ENCODE results near the gene MICAL1. TPM values are rescaled to one million over a fixed set of nuclear protein-coding genes. Genes with fewer than 3 reads are reported as not detected.

Gene MICAL1, protein sequence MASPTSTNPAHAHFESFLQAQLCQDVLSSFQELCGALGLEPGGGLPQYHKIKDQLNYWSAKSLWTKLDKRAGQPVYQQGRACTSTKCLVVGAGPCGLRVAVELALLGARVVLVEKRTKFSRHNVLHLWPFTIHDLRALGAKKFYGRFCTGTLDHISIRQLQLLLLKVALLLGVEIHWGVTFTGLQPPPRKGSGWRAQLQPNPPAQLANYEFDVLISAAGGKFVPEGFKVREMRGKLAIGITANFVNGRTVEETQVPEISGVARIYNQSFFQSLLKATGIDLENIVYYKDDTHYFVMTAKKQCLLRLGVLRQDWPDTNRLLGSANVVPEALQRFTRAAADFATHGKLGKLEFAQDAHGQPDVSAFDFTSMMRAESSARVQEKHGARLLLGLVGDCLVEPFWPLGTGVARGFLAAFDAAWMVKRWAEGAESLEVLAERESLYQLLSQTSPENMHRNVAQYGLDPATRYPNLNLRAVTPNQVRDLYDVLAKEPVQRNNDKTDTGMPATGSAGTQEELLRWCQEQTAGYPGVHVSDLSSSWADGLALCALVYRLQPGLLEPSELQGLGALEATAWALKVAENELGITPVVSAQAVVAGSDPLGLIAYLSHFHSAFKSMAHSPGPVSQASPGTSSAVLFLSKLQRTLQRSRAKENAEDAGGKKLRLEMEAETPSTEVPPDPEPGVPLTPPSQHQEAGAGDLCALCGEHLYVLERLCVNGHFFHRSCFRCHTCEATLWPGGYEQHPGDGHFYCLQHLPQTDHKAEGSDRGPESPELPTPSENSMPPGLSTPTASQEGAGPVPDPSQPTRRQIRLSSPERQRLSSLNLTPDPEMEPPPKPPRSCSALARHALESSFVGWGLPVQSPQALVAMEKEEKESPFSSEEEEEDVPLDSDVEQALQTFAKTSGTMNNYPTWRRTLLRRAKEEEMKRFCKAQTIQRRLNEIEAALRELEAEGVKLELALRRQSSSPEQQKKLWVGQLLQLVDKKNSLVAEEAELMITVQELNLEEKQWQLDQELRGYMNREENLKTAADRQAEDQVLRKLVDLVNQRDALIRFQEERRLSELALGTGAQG
- 66.7 TPM for polyA plus RNA-seq (2013)

DNA sequence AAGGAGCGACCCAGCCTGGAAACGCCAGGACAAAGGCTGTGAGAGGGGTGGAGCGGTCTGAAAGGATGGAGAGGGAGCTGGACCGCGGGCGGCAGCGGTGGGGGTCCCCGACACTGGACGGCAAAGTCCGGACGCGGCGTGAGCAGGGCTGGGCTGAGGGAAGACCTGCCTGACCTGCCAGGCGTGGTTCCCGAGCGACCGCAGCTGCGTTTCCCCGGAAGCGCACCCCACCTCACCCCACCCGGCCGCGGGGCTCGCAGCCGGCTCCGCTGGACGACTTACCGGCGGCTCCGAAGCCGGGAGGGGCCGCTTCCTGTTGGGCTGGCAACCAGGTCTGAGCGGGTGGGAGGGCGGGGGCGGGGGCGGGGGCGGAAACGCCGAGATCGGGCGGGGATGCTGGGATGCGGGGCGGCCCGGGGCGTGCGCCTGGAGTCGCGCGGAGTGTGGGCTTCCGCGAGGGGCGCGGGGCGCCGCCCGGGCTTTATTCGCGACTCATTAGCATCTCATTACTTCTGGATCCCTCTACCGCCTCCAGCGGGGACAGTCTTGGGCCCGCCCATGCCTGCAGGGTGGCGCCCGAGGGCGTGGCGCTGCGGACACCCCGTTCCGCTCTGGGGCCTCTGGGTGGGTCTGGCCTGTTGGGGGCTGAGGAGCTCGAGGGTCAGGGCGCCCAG, at the start of gene MICAL1:
Gene MICAL1, minus strand, starts transcription at position 336 of the 674 bp plus-strand sequence. CDS start 1,576 bp downstream, outside the sequence.
- no peaks in the 10 kb centered on the region for H3K27me3 ChIP-seq (replicated peaks in 2 of 5; ENCODE audit: control insufficient read depth in 4 of 5, insufficient read depth in 5 of 5, low read length in 4 of 5)
- CTCF ChIA-PET = interaction anchor here (0.6 to 9.8 kb wide), 7 partner anchors 9 to 70 kb away, joined by 3 to 125 read pairs (median 6); partner anchors contain the start of genes PPIL6, SMPD2 and ZBTB24
- peak within 1 kb of the TSS; percentile 75 to 86 for H3K27ac ChIP-seq (ENCODE audit: insufficient read depth in 1 of 2, low read depth in 1 of 2, low read length in 2 of 2, poor library complexity in 1 of 2, severe bottlenecking in 2 of 2)
- no peaks in the 10 kb centered on the region for H3K9me3 ChIP-seq (ENCODE audit: control extremely low read depth in 1 of 5, control insufficient read depth in 4 of 5, insufficient read depth in 2 of 5, low read depth in 1 of 5, low read length in 4 of 5)
- 0% methylated on average over 38 of the region's 70 CpGs for WGBS (ENCODE audit: insufficient coverage)
- peak within 1 kb of the TSS; percentile 83 to 97 (median 88) for H3K4me3 ChIP-seq (ENCODE audit: control insufficient read depth in 1 of 7, extremely low read depth in 1 of 7, insufficient read depth in 4 of 7, low read depth in 2 of 7, low read length in 6 of 7)
- POLR2A ChIA-PET = interaction anchor here (0.7 to 3.0 kb wide), 3 partner anchors 9 to 27 kb away, joined by 3 to 29 read pairs (median 5); partner anchors contain the start of genes PPIL6, SMPD2 and ZBTB24
- peak; percentile 88 to 94 (median 92) for DNase-seq
- peaks cover 2 to 25% (median 16%) of the 10 kb centered on the region in 4 experiments for H3K36me3 ChIP-seq (ENCODE audit: control insufficient read depth in 4 of 4, insufficient read depth in 4 of 4, low read length in 3 of 4)
- peaks cover 8 to 55% (median 39%) of the 10 kb centered on the region in 4 experiments for H3K4me1 ChIP-seq (ENCODE audit: control extremely low read depth in 1 of 4, control insufficient read depth in 4 of 4, insufficient read depth in 4 of 4, low read length in 3 of 4)

DNA sequence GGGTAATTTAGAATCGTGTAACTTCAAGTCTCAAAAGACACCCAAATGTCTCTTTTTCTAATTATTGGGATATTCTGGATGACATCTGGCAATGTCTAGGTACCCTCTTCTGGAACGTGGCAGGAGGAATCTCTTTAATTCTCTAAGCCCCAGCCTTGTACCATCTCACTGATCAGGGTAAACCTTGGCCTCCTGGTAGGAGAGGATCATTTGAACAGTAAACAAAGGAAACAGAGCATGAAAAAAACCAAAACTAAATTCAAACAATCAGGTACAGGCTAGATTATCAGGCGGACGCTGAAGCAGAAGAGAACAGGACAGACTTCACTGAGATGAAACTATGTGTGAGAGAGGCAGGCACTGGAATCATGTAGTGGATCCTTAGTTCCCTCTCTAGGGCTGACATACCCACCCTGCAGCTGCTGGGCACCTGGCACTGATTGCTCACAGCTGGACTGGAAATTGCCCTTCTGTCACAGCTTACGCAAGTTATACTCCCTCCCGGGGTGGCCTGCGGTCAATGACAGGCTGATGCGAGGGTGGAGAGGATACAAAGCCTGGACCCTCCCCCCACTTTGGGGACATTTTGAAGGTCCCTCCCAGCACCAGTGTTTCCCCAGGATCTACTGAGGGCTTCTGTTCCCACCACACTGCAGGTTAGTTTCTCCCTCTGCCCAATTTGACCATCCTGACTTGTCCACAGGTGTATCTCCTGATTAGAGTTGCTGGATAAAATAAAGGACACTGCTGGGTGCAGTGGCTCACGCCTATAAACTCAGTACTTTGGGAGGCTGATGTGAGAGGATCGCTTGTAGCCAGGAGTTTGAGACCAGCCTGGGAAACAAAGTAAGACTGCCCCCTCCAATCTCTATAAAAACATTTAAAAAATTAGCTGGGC, 48.0 kb upstream of the MICAL1 start:
- no peak overlapping the region for H3K27ac ChIP-seq (ENCODE audit: insufficient read depth in 1 of 2, low read depth in 1 of 2, low read length in 2 of 2, poor library complexity in 1 of 2, severe bottlenecking in 2 of 2)
- POLR2A ChIA-PET = no interaction called here
- CTCF ChIA-PET = interaction anchor here (0.7 kb wide), 1 partner anchor 555 kb away, joined by 3 read pairs; no protein-coding TSS in a partner anchor

DNA sequence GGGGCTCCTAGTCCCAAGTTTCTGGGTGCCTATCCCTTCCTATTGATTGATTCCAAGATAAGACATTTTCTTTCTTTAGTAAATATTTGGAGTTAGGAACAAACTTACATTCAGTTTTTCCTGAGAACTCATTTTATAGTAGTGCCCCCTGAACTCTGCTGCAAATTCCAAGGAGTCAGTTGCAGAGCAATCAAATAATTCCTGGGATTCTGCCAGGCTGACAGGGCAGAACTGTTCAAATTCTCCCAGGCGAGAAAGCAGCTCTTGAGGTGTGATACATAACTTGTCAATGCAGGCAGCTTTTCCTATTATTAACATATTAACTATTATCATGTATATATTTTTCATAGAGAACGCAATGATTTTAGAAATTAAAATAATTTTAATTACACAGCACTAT, 43.4 kb upstream of the MICAL1 start:
- DNase-seq = no peak
- H3K36me3 ChIP-seq (ENCODE audit: control insufficient read depth in 4 of 4, insufficient read depth in 4 of 4, low read length in 3 of 4) = no peaks in the 10 kb centered on the region
- WGBS (ENCODE audit: insufficient coverage) = no CpG with 5 or more reads among the region's 2 CpGs
- no peak overlapping the region for H3K4me3 ChIP-seq (ENCODE audit: control insufficient read depth in 1 of 7, extremely low read depth in 1 of 7, insufficient read depth in 4 of 7, low read depth in 2 of 7, low read length in 6 of 7)
- H3K4me1 ChIP-seq (ENCODE audit: control extremely low read depth in 1 of 4, control insufficient read depth in 4 of 4, insufficient read depth in 4 of 4, low read length in 3 of 4) = peaks cover 0 to 9% (median 1%) of the 10 kb centered on the region in 4 experiments
- POLR2A ChIA-PET = no interaction called here
- no peaks in the 10 kb centered on the region for H3K27me3 ChIP-seq (replicated peaks in 2 of 5; ENCODE audit: control insufficient read depth in 4 of 5, insufficient read depth in 5 of 5, low read length in 4 of 5)
- CTCF ChIA-PET = interaction anchor here (1.6 kb wide), 1 partner anchor 9 kb away, joined by 5 read pairs; no protein-coding TSS in a partner anchor
- no peaks in the 10 kb centered on the region for H3K9me3 ChIP-seq (ENCODE audit: control extremely low read depth in 1 of 5, control insufficient read depth in 4 of 5, insufficient read depth in 2 of 5, low read depth in 1 of 5, low read length in 4 of 5)
- H3K27ac ChIP-seq (ENCODE audit: insufficient read depth in 1 of 2, low read depth in 1 of 2, low read length in 2 of 2, poor library complexity in 1 of 2, severe bottlenecking in 2 of 2) = no peak overlapping the region

More for the DNA sequence above, 48.0 kb upstream of the MICAL1 start:
- Histone ChIP-seq H3K36me3 (ENCODE audit: control insufficient read depth in 4 of 4, insufficient read depth in 4 of 4, low read length in 3 of 4) (no peaks in the 10 kb centered on the region), H3K9me3 (ENCODE audit: control extremely low read depth in 1 of 5, control insufficient read depth in 4 of 5, insufficient read depth in 2 of 5, low read depth in 1 of 5, low read length in 4 of 5) (no peaks in the 10 kb centered on the region), H3K4me1 (ENCODE audit: control extremely low read depth in 1 of 4, control insufficient read depth in 4 of 4, insufficient read depth in 4 of 4, low read length in 3 of 4) (no peaks in the 10 kb centered on the region), H3K4me3 (ENCODE audit: control insufficient read depth in 1 of 7, extremely low read depth in 1 of 7, insufficient read depth in 4 of 7, low read depth in 2 of 7, low read length in 6 of 7) (no peak overlapping the region), H3K27me3 (replicated peaks in 2 of 5; ENCODE audit: control insufficient read depth in 4 of 5, insufficient read depth in 5 of 5, low read length in 4 of 5) (no peaks in the 10 kb centered on the region)
- no peak for DNase-seq
- 87% methylated on average over 7 of the region's 10 CpGs for WGBS (ENCODE audit: insufficient coverage)

DNA sequence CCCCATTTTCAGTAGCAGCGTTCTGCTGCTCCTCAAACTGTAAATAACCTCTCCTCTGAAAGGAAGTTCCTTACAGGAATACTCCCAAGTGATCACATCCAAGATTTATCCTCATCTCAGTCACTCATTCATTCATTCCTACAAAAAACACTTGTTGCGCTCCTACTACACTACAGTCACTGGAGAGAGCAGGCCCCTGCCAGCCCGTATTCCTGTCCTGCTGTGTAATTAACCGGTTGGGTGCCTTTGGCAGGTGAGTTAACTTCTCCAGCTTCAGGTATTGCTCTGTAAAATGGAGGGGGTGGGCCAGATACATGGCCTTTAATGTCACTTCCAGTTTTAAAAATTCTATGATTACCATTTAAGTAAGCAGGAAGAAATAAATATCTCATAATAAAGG, 42.5 kb upstream of the MICAL1 start:
- 100% methylated on average over 3 of the region's 4 CpGs for WGBS (ENCODE audit: insufficient coverage)
- H3K27me3 ChIP-seq (replicated peaks in 2 of 5; ENCODE audit: control insufficient read depth in 4 of 5, insufficient read depth in 5 of 5, low read length in 4 of 5) = no peaks in the 10 kb centered on the region
- H3K36me3 ChIP-seq (ENCODE audit: control insufficient read depth in 4 of 4, insufficient read depth in 4 of 4, low read length in 3 of 4) = no peaks in the 10 kb centered on the region
- H3K4me3 ChIP-seq (ENCODE audit: control insufficient read depth in 1 of 7, extremely low read depth in 1 of 7, insufficient read depth in 4 of 7, low read depth in 2 of 7, low read length in 6 of 7) = no peak overlapping the region
- no peak overlapping the region for H3K27ac ChIP-seq (ENCODE audit: insufficient read depth in 1 of 2, low read depth in 1 of 2, low read length in 2 of 2, poor library complexity in 1 of 2, severe bottlenecking in 2 of 2)
- CTCF ChIA-PET = no interaction called here
- DNase-seq = no peak
- POLR2A ChIA-PET = interaction anchor here (0.6 kb wide), 1 partner anchor 209 kb away, joined by 4 read pairs; no protein-coding TSS in a partner anchor
- peaks cover 0 to 15% (median 1%) of the 10 kb centered on the region in 4 experiments for H3K4me1 ChIP-seq (ENCODE audit: control extremely low read depth in 1 of 4, control insufficient read depth in 4 of 4, insufficient read depth in 4 of 4, low read length in 3 of 4)
- no peaks in the 10 kb centered on the region for H3K9me3 ChIP-seq (ENCODE audit: control extremely low read depth in 1 of 5, control insufficient read depth in 4 of 5, insufficient read depth in 2 of 5, low read depth in 1 of 5, low read length in 4 of 5)

DNA sequence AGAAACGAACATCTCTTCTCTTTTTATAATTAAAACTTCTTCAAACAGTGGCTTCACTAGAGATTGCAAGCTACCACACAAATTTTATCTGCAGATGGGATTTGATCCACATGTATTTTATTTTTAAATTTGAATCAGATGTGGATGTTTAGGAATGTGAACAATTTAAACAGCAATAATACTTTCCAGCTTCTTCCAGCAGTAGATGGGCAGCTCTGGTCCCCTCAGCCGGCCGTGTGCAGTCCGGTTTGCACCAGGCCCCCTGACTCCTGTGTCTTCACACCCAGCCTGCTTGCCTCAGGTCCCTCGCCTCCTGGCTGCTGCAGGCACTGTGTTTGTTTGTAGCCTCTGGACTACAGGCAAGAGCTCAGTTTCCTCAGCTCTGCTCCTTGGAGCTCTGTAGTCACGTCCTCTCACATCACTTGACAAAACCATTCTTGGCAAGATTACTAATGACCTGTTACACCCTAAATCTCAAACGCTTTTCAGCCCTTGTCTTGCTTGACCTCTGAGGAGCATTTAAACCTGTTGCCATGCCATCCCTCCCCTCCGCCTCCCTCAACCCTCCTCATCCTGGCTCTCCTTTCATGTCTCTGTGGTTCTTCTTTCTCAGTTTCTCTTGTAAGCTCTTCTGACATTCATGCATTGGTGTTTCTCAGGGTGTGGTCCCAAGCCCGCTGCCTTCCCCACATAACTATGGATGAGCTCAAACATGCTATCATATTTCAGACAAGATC, 40.6 kb upstream of the MICAL1 start:
- 96% methylated on average over 8 of the region's 9 CpGs for WGBS (ENCODE audit: insufficient coverage)
- H3K27me3 ChIP-seq (replicated peaks in 2 of 5; ENCODE audit: control insufficient read depth in 4 of 5, insufficient read depth in 5 of 5, low read length in 4 of 5) = no peaks in the 10 kb centered on the region
- CTCF ChIA-PET = interaction anchor here (1.0 to 1.6 kb wide), 2 partner anchors 12 to 19 kb away, joined by 3 to 4 read pairs; no protein-coding TSS in a partner anchor
- no peak overlapping the region for H3K4me3 ChIP-seq (ENCODE audit: control insufficient read depth in 1 of 7, extremely low read depth in 1 of 7, insufficient read depth in 4 of 7, low read depth in 2 of 7, low read length in 6 of 7)
- H3K4me1 ChIP-seq (ENCODE audit: control extremely low read depth in 1 of 4, control insufficient read depth in 4 of 4, insufficient read depth in 4 of 4, low read length in 3 of 4) = peaks cover 0 to 25% (median 4%) of the 10 kb centered on the region in 4 experiments
- DNase-seq = no peak
- H3K36me3 ChIP-seq (ENCODE audit: control insufficient read depth in 4 of 4, insufficient read depth in 4 of 4, low read length in 3 of 4) = no peaks in the 10 kb centered on the region
- POLR2A ChIA-PET = no interaction called here
- no peaks in the 10 kb centered on the region for H3K9me3 ChIP-seq (ENCODE audit: control extremely low read depth in 1 of 5, control insufficient read depth in 4 of 5, insufficient read depth in 2 of 5, low read depth in 1 of 5, low read length in 4 of 5)
- H3K27ac ChIP-seq (ENCODE audit: insufficient read depth in 1 of 2, low read depth in 1 of 2, low read length in 2 of 2, poor library complexity in 1 of 2, severe bottlenecking in 2 of 2) = no peak overlapping the region
